GM12892 (cell line): ENCODE measurements around the gene LAGE3.

Experiments used
- POLR2A ChIP-seq: IDR thresholded peaks from 2 replicates; pipeline ENCODE4 v1.6.1; 2011; ENCODE audit warnings: low read depth, low read length, control low read depth
- POLR2AphosphoS5 ChIP-seq: IDR thresholded peaks from 2 replicates; pipeline ENCODE4 v1.6.1; 2011; ENCODE audit warnings: low read depth, low read length, control low read depth

GRCh38 chrX:154481911-154482601 is 3.0 kb upstream of the LAGE3 start:
- no peak for TF ChIP-seq POLR2AphosphoS5
- TF ChIP-seq POLR2A = no peak
